T-helper 1 cell treated with Interleukin-12 subunit alpha and Interleukin-12 subunit beta and Interleukin-4 antibody, amounts not matched to agents 30 μg/mL and 1 μg/mL, for 36 hours (primary cell): ENCODE measurements around the gene MAPK13.
A peak's percentile ranks its signal among the peaks of the same experiment; 100 is the strongest.
"Not testable (repeated sequence)": the region's sequence is repeated elsewhere in the genome, so short reads cannot be mapped to it uniquely, and the experiment has no call there.

ENCODE experiments used
- H3K27ac Mint-ChIP-seq: one replicate; pipeline ENCODE4 v1.8.0; 2021; ENCODE audit warnings: mild to moderate bottlenecking, mixed read lengths
- H3K27me3 Mint-ChIP-seq: one replicate; pipeline ENCODE4 v1.8.0; 2021; ENCODE audit warnings: low read depth, mixed read lengths
- H3K36me3 Mint-ChIP-seq: one replicate; pipeline ENCODE4 v1.8.0; 2021; ENCODE audit warnings: low read depth, mixed read lengths
- H3K4me1 Mint-ChIP-seq: one replicate; pipeline ENCODE4 v1.8.0; 2021; ENCODE audit warnings: low read depth, mixed read lengths
- H3K4me3 Mint-ChIP-seq: one replicate; pipeline ENCODE4 v1.8.0; 2021; ENCODE audit warnings: mild to moderate bottlenecking, moderate library complexity, mixed read lengths
- H3K9me3 Mint-ChIP-seq: one replicate; pipeline ENCODE4 v1.8.0; 2021; ENCODE audit warnings: mixed read lengths

The MAPK13 gene

GRCh38 chr6:36128793-36129192, 1.5 kb upstream of the MAPK13 start:
- Mint-ChIP-seq H3K27me3 (no peaks in the 10 kb centered on the region), H3K36me3 (peaks cover 12% of the 10 kb centered on the region), H3K4me1 (peaks cover 43% of the 10 kb centered on the region), H3K27ac (peak overlapping the region; percentile 33), H3K4me3 (no peak overlapping the region), H3K9me3 (no peaks in the 10 kb centered on the region)

- not testable (repeated sequence) for H3K9me3 Mint-ChIP-seq, H3K27me3 Mint-ChIP-seq
- H3K4me1 Mint-ChIP-seq: peaks cover 42% of the 10 kb centered on the region
- H3K4me3 Mint-ChIP-seq: peak overlapping the region; percentile 52
- H3K27ac Mint-ChIP-seq: peak overlapping the region; percentile 82
- H3K36me3 Mint-ChIP-seq: peaks cover 14% of the 10 kb centered on the region
These were observed 979 bp upstream of the MAPK13 start for GRCh38 chr6:36129334-36129733.

DNA sequence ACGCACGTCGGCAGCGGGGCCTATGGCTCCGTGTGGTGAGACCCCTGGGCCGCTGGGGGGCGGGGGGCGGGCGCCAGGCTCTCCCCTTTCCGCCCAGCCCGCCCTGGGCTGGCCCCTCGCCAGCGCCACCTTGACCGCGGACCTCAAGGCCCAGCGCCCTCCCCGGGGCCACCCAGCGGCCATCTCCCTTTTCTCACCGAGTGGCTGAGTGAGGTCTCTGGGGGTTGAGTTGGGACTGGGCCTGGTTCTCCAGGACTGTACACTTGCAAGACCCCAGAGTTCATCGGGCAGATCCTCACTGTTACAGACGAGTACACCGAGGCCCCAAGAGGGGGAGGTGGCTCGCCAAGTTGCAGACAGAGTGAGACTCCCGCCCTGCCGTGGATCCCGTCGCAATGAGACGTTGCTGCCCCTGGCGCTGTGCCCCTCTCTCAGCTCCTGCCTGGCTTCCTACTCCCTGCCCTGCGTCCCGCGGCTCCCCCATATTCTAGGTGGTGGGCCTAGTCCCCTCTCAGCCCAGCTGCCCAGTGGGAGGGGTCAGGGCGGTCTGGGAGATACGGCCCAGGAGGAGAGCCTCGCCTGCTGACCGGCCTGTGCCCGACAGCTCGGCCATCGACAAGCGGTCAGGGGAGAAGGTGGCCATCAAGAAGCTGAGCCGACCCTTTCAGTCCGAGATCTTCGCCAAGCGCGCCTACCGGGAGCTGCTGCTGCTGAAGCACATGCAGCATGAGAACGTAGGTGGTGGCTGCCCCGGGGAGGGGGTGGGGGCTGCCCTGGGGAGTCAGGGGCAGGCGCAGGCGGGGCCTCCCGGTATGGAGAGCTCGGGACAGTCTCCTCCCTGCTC, 576 bp downstream of the MAPK13 start:
- Mint-ChIP-seq H3K27ac (peak overlapping the region; percentile 86), H3K36me3 (peaks cover 22% of the 10 kb centered on the region), H3K27me3 (no peaks in the 10 kb centered on the region), H3K4me3 (peak overlapping the region; percentile 80), H3K4me1 (peaks cover 44% of the 10 kb centered on the region), H3K9me3 (no peaks in the 10 kb centered on the region)

DNA sequence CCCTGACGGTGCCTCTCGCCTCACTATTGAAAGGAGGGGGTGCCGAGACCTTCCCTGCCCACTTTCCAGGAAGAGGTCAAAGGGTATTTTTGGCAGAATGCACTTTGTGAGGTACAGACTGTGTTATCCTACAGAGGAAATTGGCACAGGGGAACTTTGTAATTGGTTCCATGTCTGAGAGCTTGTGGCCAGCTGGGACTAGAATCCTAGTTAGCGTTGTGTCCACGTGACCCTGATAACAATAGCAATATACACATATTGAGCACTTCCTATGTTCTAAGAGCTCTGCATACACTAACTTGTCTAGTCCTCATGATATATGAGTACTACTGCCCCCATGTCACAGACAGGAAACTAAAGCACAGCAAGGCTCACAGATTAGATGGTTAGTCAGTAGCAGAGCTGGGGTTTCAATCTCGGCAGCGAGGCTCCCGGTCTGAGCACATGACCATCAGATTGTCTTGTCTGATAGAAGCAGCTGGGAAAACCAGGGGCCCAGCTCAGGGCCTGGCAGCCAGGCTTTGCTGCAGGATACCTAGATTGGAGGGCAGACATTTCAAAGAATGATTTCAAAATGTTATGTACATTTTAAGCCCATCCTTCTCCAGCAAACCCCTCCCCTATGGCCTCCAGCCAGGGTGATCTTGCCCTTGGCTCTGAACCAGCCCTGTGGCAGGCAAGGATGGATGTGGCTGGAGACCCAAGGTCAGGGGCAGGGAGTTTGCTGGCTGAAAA, 1.4 kb downstream of the MAPK13 start:
- Mint-ChIP-seq H3K36me3 (peaks cover 29% of the 10 kb centered on the region), H3K4me1 (peaks cover 36% of the 10 kb centered on the region), H3K27me3 (no peaks in the 10 kb centered on the region)

DNA sequence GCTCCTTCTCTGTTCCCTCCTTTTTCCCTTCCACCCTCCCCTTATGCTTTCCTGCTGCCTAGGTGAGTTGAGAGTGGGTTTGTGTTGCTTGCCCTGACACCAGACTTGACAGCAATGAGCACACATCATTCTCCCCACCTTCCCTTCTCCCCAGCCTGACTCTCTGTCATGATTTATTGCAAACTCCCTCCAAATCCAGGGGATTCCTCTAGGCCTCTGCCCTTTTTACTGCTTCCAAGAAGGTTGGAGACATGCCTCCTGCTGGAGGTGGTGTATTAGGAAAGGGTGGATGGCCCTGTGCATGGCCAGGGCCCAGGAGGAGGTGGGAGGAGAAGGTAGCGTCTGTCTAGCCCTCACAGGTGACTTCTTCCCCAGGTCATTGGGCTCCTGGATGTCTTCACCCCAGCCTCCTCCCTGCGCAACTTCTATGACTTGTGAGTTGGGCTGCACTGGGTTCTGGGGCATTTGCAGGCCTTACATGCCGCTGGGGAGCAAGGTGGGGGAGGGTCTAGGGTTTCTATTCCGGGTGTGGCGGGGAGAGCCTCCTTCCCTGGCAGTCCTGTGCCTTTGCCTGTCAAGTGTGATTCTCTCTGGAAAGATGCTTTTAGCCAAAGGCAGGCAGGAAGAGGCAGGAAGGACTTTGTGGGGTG, 2.1 kb downstream of the MAPK13 start:
- peaks cover 33% of the 10 kb centered on the region for H3K36me3 Mint-ChIP-seq

More for the DNA sequence above, 1.4 kb downstream of the MAPK13 start:
- no peaks in the 10 kb centered on the region for H3K9me3 Mint-ChIP-seq
- H3K4me3 Mint-ChIP-seq: peak overlapping the region; percentile 80
- H3K27ac Mint-ChIP-seq: peak overlapping the region; percentile 86

GRCh38 chr6:36133148-36133547, 2.8 kb downstream of the MAPK13 start:
- peaks cover 33% of the 10 kb centered on the region for H3K36me3 Mint-ChIP-seq
- no peak overlapping the region for H3K4me3 Mint-ChIP-seq
- peak overlapping the region; percentile 27 for H3K27ac Mint-ChIP-seq
- H3K9me3 Mint-ChIP-seq: no peaks in the 10 kb centered on the region
- H3K4me1 Mint-ChIP-seq: peaks cover 30% of the 10 kb centered on the region
- H3K27me3 Mint-ChIP-seq: no peaks in the 10 kb centered on the region

More for the DNA sequence above, 2.1 kb downstream of the MAPK13 start:
- peak overlapping the region; percentile 80 for H3K4me3 Mint-ChIP-seq
- H3K27me3 Mint-ChIP-seq: no peaks in the 10 kb centered on the region
- peaks cover 30% of the 10 kb centered on the region for H3K4me1 Mint-ChIP-seq
- no peaks in the 10 kb centered on the region for H3K9me3 Mint-ChIP-seq
- H3K27ac Mint-ChIP-seq: peak overlapping the region; percentile 86

DNA sequence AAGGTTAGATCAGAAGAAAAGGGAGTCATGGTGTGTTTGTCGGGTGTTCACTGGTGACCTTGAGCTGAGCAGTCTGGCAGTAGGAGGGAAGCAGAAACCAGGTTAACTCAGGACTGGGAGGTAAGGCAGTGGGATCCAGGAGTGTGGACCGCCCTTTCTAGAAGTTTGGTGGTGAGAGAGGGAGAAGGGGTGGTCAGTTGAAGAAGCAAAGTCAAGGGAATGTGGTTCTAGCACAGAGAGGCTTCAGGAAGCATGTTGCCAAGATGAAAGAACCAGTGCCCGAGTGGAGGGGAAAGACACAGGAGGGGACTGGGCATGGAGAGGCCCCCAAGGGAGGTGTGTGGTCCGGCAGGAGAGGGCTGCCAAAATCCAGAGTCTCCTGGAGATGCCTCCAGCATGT, 3.6 kb downstream of the MAPK13 start:
- H3K36me3 Mint-ChIP-seq: peaks cover 33% of the 10 kb centered on the region
- H3K27ac Mint-ChIP-seq: no peak overlapping the region
- no peaks in the 10 kb centered on the region for H3K27me3 Mint-ChIP-seq
- no peaks in the 10 kb centered on the region for H3K9me3 Mint-ChIP-seq
- H3K4me3 Mint-ChIP-seq: no peak overlapping the region
- peaks cover 30% of the 10 kb centered on the region for H3K4me1 Mint-ChIP-seq

- H3K4me1 Mint-ChIP-seq: peaks cover 34% of the 10 kb centered on the region
- no peak overlapping the region for H3K4me3 Mint-ChIP-seq
- H3K27me3 Mint-ChIP-seq: no peaks in the 10 kb centered on the region
- H3K27ac Mint-ChIP-seq: no peak overlapping the region
- H3K9me3 Mint-ChIP-seq: no peaks in the 10 kb centered on the region
- H3K36me3 Mint-ChIP-seq: peaks cover 41% of the 10 kb centered on the region
These were observed 4.9 kb downstream of the MAPK13 start for GRCh38 chr6:36135053-36135731.

GRCh38 chr6:36136034-36136433, 5.7 kb downstream of the MAPK13 start:
- no peak overlapping the region for H3K27ac Mint-ChIP-seq
- no peak overlapping the region for H3K4me3 Mint-ChIP-seq
- no peaks in the 10 kb centered on the region for H3K27me3 Mint-ChIP-seq
- H3K9me3 Mint-ChIP-seq: no peaks in the 10 kb centered on the region
- peaks cover 32% of the 10 kb centered on the region for H3K4me1 Mint-ChIP-seq
- peaks cover 41% of the 10 kb centered on the region for H3K36me3 Mint-ChIP-seq

- Mint-ChIP-seq H3K4me3 (no peak overlapping the region), H3K36me3 (peaks cover 41% of the 10 kb centered on the region), H3K4me1 (peaks cover 29% of the 10 kb centered on the region), H3K27ac (no peak overlapping the region), H3K27me3 (no peaks in the 10 kb centered on the region), H3K9me3 (no peaks in the 10 kb centered on the region)
These were observed 6.2 kb downstream of the MAPK13 start for GRCh38 chr6:36136551-36136950.

- peaks cover 38% of the 10 kb centered on the region for H3K36me3 Mint-ChIP-seq
- peaks cover 18% of the 10 kb centered on the region for H3K4me1 Mint-ChIP-seq
- no peaks in the 10 kb centered on the region for H3K9me3 Mint-ChIP-seq
- H3K27ac Mint-ChIP-seq: no peak overlapping the region
- no peaks in the 10 kb centered on the region for H3K27me3 Mint-ChIP-seq
- H3K4me3 Mint-ChIP-seq: no peak overlapping the region
These were observed 8.4 kb downstream of the MAPK13 start for GRCh38 chr6:36138667-36139066.

- Mint-ChIP-seq H3K4me1 (peaks cover 17% of the 10 kb centered on the region), H3K36me3 (peaks cover 35% of the 10 kb centered on the region), H3K9me3 (no peaks in the 10 kb centered on the region), H3K4me3 (no peak overlapping the region), H3K27ac (no peak overlapping the region), H3K27me3 (no peaks in the 10 kb centered on the region)
These were observed 9.1 kb downstream of the MAPK13 start for GRCh38 chr6:36139431-36139830.

DNA sequence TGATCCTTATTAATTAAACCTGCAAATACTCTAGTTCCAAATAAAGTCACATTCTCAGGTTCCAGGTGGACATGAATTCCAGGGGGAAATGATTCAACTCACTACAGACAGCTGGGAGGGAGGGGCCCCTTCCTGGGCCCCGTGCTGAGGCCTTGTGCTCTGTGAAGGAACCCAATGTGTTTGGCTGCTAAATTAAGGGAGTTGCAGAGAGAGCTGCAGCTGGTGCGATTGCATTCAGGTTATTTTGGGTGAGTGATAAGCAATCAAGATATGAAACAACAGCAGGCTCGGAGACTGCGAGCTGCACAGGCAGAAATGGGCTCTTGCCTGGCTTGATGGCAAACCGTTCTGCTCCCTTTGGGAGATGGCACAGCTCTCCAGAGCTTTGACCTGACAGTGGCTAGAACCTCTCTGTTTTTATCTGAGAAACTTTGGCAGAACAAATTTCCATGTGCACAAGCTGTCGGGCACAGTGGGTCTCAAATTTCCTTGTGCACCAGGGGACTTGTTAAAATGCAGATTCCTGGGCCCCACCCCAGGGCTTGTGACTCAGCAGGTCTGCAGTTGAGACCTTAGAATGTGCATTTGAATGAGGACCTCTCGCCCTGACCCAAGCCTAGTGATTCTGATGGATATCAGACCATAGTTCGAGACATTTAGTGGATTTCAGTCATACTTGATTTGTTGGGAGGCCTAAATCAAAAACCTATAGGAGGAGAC, 9.8 kb downstream of the MAPK13 start:
- Mint-ChIP-seq H3K4me1 (peaks cover 15% of the 10 kb centered on the region), H3K27ac (no peak overlapping the region), H3K9me3 (no peaks in the 10 kb centered on the region), H3K4me3 (no peak overlapping the region), H3K27me3 (no peaks in the 10 kb centered on the region), H3K36me3 (peaks cover 33% of the 10 kb centered on the region)

DNA sequence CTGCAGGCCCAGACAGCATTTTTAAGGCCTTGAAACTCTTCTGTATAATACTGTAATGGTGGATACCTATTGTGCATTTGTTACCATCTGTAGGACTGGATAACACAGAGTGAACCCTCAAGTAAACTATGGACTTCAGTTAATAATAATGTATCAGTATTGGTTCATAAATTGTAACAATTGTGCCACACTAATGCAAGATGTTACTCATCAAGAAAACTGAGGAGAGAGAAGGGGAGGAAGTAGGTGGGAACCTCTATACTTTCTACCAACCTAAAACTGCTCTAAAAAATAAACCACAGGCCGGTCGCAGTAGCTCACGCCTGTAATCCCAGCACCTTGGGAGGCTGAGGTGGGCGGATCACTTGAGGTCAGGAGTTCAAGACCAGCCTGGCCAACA, 10.8 kb downstream of the MAPK13 start:
- Mint-ChIP-seq H3K27me3 (no peaks in the 10 kb centered on the region), H3K4me1 (peaks cover 14% of the 10 kb centered on the region), H3K4me3 (no peak overlapping the region), H3K36me3 (peaks cover 25% of the 10 kb centered on the region), H3K27ac (no peak overlapping the region), H3K9me3 (no peaks in the 10 kb centered on the region)
